Left ventricle myocardium inferior (tissue), 1 donor: ENCODE results near the gene FAM170B. TPM values are rescaled to one million over a fixed set of nuclear protein-coding genes. Genes with fewer than 3 reads are reported as not detected.
A peak's percentile ranks its signal among the peaks of the same experiment; 100 is the strongest.

Experiments used
- DNase-seq: peaks from one replicate; pipeline ENCODE4 v3.0.0-alpha.2; 2020
- H3K27ac ChIP-seq: fragments of 200-600 bp; replicated peaks from 2 replicates; pipeline ENCODE4 v1.8.0; 2021
- H3K27me3 ChIP-seq: fragments of 200-600 bp; 2 replicates; pipeline ENCODE4 v1.8.0; 2021; ENCODE audit warnings: low read depth
- H3K36me3 ChIP-seq: fragments of 200-600 bp; 2 replicates; pipeline ENCODE4 v1.8.0; 2021
- H3K4me1 ChIP-seq: fragments of 200-600 bp; 2 replicates; pipeline ENCODE4 v1.8.0; 2021
- H3K4me3 ChIP-seq: fragments of 200-600 bp; 2 replicates; pipeline ENCODE4 v1.8.0; 2021; ENCODE audit warnings: mild to moderate bottlenecking, moderate library complexity
- H3K9me3 ChIP-seq: fragments of 200-600 bp; replicated peaks from 2 replicates; pipeline ENCODE4 v1.8.0; 2021
- intact Hi-C: fragments of 100-400 bp; cut with micrococcal nuclease; formaldehyde crosslinking; loops from one replicate; pipeline ENCODE4 v1.11.0; 2022
- long read RNA-seq: library from polyadenylated mRNA; unstranded; transcript quantifications from one replicate; pipeline ENCODE4 v2.0.0, GENCODE V29; 2021
- total RNA-seq: library from RNA; stranded (reverse); fragmentation: NEBNext Ultra II Directional; extraction: Animal tissue kit (Norgen Biotek cat#: 25700); gene quantifications from one replicate; pipeline ENCODE4 v1.2.1, GENCODE V29; 2021
- TF ChIP-seq, protein P1 (sequence below): fragments of 200-600 bp; IDR thresholded peaks from 2 replicates; pipeline ENCODE4 v1.8.0; 2021; ENCODE audit warnings: antibody characterized with exemption, mild to moderate bottlenecking, borderline replicate concordance
- donor health status: DM: no; HTN: yes; CAD: no; lungs with severe emphysema.

The FAM170B gene
- not detected for total RNA-seq
- long read RNA-seq = 0 reads

DNA sequence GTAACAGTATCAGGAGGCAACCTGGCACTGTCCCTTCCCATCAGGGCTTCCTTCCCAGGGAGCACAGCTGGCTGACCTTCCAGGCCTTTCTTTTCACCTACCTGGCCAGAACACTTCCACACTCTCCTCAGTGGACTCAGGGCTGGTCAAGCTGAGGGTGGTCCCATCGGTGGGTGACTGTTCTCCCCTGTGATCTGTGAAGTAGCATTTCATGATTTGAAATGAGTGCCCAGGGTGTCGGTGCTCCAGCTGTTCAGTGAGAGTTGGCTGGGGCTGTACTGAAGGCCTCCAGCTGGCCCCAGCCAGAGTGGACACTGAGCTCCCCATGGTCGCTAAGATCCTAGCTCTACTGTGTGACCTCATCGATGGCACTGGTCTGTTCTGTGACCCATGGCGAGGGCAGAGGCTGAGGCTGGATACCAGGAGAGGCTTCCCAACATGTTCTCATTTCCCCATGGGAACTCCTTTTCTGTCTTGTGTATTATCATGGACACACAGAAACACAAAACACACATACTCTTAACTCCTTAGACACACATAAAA, at the start of gene FAM170B:
TSS of gene FAM170B (minus strand) at position 316 of the 543 bp plus-strand sequence. CDS start at position 213, 103 bp downstream.
- no peak for DNase-seq
- peaks cover 31% of the 10 kb centered on the region for H3K4me1 ChIP-seq
- intact Hi-C loops = no loop called here
- no peaks in the 10 kb centered on the region for H3K27me3 ChIP-seq
- H3K9me3 ChIP-seq = peaks cover 6% of the 10 kb centered on the region
- TF ChIP-seq, protein P1, sequence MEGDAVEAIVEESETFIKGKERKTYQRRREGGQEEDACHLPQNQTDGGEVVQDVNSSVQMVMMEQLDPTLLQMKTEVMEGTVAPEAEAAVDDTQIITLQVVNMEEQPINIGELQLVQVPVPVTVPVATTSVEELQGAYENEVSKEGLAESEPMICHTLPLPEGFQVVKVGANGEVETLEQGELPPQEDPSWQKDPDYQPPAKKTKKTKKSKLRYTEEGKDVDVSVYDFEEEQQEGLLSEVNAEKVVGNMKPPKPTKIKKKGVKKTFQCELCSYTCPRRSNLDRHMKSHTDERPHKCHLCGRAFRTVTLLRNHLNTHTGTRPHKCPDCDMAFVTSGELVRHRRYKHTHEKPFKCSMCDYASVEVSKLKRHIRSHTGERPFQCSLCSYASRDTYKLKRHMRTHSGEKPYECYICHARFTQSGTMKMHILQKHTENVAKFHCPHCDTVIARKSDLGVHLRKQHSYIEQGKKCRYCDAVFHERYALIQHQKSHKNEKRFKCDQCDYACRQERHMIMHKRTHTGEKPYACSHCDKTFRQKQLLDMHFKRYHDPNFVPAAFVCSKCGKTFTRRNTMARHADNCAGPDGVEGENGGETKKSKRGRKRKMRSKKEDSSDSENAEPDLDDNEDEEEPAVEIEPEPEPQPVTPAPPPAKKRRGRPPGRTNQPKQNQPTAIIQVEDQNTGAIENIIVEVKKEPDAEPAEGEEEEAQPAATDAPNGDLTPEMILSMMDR = no peak
- H3K27ac ChIP-seq = no peak within 1 kb of the TSS
- H3K36me3 ChIP-seq = no peaks in the 10 kb centered on the region
- no peak within 1 kb of the TSS for H3K4me3 ChIP-seq

DNA sequence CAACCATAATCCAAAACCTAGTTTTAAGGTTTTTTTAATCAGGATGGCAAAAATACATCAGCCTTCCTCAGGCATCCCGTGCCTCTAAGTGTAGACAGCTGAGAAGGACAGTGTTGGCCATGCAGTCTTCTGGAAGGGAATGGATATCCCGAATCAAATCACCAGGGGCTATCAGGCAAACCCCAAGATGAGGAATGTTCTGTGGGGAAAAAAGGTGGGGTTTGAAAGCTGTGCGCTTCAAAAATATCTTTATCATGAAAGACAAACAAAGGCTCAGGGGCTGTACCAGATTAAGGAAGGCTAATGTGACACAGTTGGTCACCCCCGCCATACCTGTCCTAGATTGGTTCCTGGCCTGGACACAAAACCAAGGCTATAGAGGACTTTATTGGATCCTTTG, 49.0 kb upstream of the FAM170B start:
- Histone ChIP-seq H3K9me3 (no peaks in the 10 kb centered on the region), H3K4me3 (no peak overlapping the region), H3K36me3 (no peaks in the 10 kb centered on the region), H3K27me3 (no peaks in the 10 kb centered on the region), H3K4me1 (peaks cover 50% of the 10 kb centered on the region), H3K27ac (peak overlapping the region; percentile 16)
- no peak for DNase-seq
- TF ChIP-seq, protein P1 = no peak
- intact Hi-C loops = no loop called here

DNA sequence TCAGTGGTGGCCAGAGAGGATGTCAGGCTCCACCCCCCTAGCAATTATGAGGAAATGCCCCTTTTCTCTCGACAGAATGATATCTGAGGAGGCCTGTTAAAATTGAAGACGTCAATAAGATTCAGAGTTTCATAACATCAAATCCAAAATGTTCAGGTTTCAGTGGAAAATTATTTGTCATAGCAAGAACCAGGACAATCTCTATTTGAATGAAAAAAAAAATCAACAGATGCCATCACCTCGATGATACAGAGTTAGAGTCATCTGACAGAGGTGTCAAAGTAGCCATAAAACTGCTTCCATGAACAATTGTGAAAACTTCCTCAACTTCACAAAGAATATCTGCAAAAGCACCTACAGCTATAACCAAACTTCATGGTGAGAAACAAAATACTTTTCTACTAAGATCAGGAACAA, 46.6 kb upstream of the FAM170B start:
- H3K27me3 ChIP-seq = no peaks in the 10 kb centered on the region
- H3K36me3 ChIP-seq = no peaks in the 10 kb centered on the region
- H3K9me3 ChIP-seq = no peaks in the 10 kb centered on the region
- H3K4me3 ChIP-seq = no peak overlapping the region
- DNase-seq = no peak
- intact Hi-C loops = no loop called here
- H3K27ac ChIP-seq = peak overlapping the region; percentile 85
- TF ChIP-seq, protein P1 = no peak
- peaks cover 57% of the 10 kb centered on the region for H3K4me1 ChIP-seq

DNA sequence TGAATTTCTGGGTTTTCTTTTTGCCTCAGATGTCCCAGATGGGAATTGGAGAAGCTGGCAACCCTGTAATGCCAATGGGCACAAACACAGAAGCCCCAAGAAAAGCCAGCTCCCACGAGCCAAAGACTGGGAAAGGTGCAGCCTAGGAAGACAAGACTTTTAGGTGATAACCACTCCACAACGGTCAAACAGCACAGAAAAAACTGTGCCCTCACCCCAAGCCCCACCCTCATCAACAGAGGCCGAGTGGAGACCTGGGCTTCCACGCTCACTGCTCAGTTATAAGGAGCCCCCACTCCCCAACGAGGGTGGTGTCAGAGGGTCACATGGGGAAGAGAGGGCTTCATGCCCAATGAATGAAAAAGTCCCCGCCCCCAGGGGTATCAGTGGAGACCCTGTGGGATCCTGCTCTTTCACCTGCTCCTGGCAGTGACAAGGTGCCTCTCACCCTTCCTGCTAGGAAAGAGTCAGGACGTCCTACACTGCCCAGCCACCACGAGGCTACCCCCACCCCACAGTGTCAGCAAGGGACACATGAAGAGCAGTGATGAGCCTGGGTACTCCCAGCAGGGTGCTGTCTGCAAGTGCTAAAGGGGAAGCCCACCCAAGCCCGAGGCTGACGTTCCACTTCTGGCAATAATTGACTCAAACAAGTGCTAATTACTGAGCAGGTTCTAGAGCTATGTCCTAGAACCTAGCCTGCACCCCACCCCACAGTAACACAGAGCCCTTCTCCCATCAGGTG, 46.0 kb upstream of the FAM170B start:
- Histone ChIP-seq H3K4me1 (peaks cover 61% of the 10 kb centered on the region), H3K36me3 (no peaks in the 10 kb centered on the region), H3K4me3 (no peak overlapping the region), H3K27me3 (no peaks in the 10 kb centered on the region), H3K27ac (peak overlapping the region; percentile 85), H3K9me3 (no peaks in the 10 kb centered on the region)
- no peak for DNase-seq
- TF ChIP-seq, protein P1 = no peak
- intact Hi-C loops = no loop called here

DNA sequence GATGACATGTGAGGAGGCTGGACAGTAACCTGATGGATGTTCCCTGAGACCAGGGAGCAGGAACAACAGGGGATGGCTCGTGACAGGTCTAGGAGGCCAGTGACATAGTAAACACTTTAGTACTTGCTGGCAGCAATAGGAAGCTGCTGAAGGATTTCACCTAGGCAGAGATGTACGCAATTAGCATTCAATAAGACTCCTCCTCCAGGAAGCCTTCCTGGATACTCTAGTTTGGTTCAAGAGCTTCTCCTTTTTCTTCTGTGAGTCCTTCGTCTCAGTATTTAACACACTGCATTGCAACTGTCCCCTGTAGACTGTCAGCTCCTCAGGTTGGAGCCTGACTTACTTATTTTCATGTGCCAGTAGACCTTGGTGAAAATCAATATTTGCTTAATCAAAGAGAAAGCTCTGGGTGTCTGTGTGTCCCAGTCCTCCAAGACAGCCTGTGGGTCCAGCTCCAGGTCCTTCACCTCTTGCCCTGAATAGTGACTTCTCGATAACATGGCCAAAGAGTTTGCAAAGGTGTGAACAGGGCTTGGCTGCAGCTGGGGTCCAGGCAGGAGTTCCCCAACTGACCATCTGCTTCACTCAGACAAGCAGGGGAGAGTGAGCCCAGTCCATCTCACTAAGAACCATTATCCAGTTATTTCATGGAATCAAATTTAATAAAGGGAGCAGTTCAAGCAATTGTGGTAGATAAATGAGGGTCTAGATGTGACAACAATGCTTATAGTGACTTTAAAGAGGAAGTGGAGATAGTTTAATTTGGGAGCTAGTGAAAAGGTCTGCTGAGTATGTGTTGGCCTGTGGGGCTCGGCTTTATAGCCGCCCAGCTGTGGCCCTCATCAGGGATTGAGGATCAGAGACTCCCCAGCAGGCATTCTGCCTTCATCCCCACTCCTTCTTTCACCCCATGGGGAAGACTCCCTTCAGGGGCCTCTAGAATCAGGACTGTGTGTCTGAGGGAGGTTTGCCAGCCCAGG, 45.0 kb upstream of the FAM170B start:
- peaks cover 59% of the 10 kb centered on the region for H3K4me1 ChIP-seq
- no peak overlapping the region for H3K4me3 ChIP-seq
- H3K27ac ChIP-seq = peak overlapping the region; percentile 85
- no peaks in the 10 kb centered on the region for H3K36me3 ChIP-seq
- intact Hi-C loops = no loop called here
- H3K9me3 ChIP-seq = no peaks in the 10 kb centered on the region
- no peak for DNase-seq
- TF ChIP-seq, protein P1 = no peak
- no peaks in the 10 kb centered on the region for H3K27me3 ChIP-seq
